Ascending aorta (tissue), 2 donors: Measurements from ENCODE around the gene NMNAT2. TPM values are rescaled to one million over a fixed set of nuclear protein-coding genes. Genes with fewer than 3 reads are reported as not detected.

Experiments used
- DNase-seq, 2 donors: peaks; one replicate each; pipeline ENCODE4 v3.0.0-alpha.2; 2019; ENCODE audit warnings: low spot score in 2 of 2
- H3K27ac ChIP-seq, 2 donors: fragments of 200-600 bp; sonication (generic); one replicate each; pipeline ENCODE4 v1.5.1; 2016 to 2017; ENCODE audit warnings: mild to moderate bottlenecking in 1 of 2
- H3K27me3 ChIP-seq: fragments of 200-600 bp; sonication (generic); one replicate; pipeline ENCODE4 v1.5.1; 2017
- H3K36me3 ChIP-seq, 2 donors: fragments of 200-600 bp; sonication (generic); one replicate each; pipeline ENCODE4 v1.5.1; 2016
- H3K4me1 ChIP-seq, 2 donors: fragments of 200-600 bp; sonication (generic); one replicate each; pipeline ENCODE4 v1.5.1; 2016 to 2017; ENCODE audit warnings: mild to moderate bottlenecking in 1 of 2
- H3K4me3 ChIP-seq, 2 donors: fragments of 200-600 bp; sonication (generic); one replicate each; pipeline ENCODE4 v1.5.1; 2016 to 2017; ENCODE audit warnings: mild to moderate bottlenecking in 1 of 2
- H3K9me3 ChIP-seq, 2 donors: fragments of 200-600 bp; sonication (generic); one replicate each; pipeline ENCODE4 v1.5.1; 2016
- intact Hi-C: fragments of 100-400 bp; cut with DNase I; formaldehyde crosslinking; loops from one replicate; pipeline ENCODE4 v1.15.1; 2023
- total RNA-seq: library from RNA; depleted of rRNA; stranded (reverse); fragments of >200 nt; gene quantifications from one replicate; pipeline ENCODE4 v1.1.0, GENCODE V29; 2016
- TF ChIP-seq, protein P1 (sequence below), 3 experiments: fragments of 200-600 bp in 2 of 3; fragments of 450-650 bp in 1 of 3; sonication (generic) in 2 of 3; IDR thresholded peaks; one replicate each; pipeline ENCODE4 v1.5.1; 2016 to 2019; ENCODE audit warnings: antibody characterized with exemption in 3 of 3, mild to moderate bottlenecking in 1 of 3, moderate library complexity in 1 of 3

Gene NMNAT2
- total RNA-seq, 1 donor from 2014 or later: 0.53 TPM

DNA sequence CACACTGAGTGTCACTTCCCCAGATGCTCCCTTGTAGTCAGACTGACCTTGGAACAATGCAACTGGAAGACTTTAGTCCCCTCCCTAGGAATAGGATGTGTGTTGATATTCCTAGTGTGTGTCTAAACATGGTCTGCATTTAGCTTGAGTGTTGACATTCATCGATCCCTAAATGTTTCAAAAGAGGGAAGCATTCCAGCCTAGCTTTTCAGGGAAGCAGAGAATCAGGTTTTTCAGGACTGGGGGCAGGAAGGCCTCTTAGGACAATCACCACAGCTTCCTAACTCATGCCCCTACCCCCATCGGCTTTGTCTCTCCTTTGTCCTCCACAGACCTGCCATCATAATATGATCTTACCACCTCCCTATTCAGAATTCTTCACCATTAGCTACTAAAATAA, 43.4 kb downstream of the NMNAT2 start:
- TF ChIP-seq, protein P1, sequence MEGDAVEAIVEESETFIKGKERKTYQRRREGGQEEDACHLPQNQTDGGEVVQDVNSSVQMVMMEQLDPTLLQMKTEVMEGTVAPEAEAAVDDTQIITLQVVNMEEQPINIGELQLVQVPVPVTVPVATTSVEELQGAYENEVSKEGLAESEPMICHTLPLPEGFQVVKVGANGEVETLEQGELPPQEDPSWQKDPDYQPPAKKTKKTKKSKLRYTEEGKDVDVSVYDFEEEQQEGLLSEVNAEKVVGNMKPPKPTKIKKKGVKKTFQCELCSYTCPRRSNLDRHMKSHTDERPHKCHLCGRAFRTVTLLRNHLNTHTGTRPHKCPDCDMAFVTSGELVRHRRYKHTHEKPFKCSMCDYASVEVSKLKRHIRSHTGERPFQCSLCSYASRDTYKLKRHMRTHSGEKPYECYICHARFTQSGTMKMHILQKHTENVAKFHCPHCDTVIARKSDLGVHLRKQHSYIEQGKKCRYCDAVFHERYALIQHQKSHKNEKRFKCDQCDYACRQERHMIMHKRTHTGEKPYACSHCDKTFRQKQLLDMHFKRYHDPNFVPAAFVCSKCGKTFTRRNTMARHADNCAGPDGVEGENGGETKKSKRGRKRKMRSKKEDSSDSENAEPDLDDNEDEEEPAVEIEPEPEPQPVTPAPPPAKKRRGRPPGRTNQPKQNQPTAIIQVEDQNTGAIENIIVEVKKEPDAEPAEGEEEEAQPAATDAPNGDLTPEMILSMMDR (IDR thresholded peaks at IDR 0.05): no peak
- H3K4me1 ChIP-seq: no peaks in the 10 kb centered on the region
- no peaks in the 10 kb centered on the region for H3K36me3 ChIP-seq
- no peak for DNase-seq
- no peaks in the 10 kb centered on the region for H3K27me3 ChIP-seq
- no peak overlapping the region for H3K27ac ChIP-seq
- intact Hi-C loops: loop anchor here (10.0 kb wide), 1 partner anchor 70 kb away; no protein-coding TSS in a partner anchor
- no peak overlapping the region for H3K4me3 ChIP-seq
- H3K9me3 ChIP-seq: peaks cover 0 to 5% of the 10 kb centered on the region in 2 donors

DNA sequence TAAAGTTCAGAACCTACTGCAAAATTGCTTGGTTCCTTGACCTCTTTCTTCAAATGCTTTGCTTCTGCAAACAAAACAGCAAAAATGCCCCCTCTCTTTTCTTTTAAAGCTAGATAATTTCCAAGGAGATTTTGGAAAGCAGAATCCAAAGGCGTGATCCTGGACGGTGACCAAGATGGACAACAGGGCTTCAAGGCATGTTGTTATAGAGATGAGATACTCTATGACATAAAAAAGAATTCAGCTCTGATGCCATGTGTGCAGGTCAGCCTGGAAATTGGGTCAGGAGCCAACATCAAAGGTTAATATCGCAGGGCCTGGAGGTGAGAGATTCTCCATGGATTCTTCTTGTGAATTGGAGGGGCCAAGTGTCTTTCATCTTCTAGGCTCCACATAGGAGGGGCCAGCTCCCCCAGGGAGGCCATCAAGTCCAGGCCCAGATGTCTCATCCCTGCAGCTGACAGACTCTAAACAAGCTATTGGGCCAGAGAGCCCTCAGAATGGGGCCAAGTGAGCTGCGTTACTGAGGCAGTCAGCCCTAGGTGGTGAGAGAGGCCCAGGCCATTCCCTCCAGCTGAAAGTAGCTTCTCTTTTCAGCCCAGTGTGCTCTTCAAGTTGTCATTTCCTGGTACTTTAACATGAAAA, 45.5 kb downstream of the NMNAT2 start:
- no peak overlapping the region for H3K27ac ChIP-seq
- H3K9me3 ChIP-seq: no peaks in the 10 kb centered on the region
- intact Hi-C loops: loop anchor here (10.0 kb wide), 1 partner anchor 72 kb away; no protein-coding TSS in a partner anchor

DNA sequence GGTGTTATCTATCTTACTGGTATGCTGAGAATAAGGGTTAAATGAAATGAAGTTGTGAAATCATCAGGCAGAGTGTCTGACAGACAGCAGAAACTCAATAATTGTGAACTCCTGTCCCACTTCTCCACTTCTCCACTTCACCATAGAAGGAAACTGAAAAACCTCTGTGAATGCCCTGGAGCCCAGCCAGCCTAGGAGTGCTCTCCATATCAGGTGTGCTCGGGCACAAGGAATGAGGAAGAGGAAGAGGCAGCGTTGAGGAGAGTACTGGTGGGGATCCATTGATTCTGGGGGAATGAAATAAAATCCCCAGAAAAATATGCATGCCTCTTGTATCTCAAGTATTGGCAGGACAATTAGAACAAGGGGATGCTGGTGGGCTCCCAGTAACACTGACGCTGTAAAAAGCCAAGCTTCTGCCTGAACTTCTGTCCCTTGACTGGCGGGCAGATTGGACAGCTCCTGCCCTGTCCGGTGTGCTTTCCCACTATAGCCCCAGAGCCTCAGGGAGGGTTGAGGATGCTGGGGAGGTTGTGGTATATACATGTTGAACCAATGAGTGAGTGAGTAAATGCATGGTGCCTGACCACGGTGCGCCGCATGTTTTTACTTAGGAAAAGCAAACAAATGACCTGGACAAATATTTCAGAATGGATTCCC, 47.7 kb downstream of the NMNAT2 start:
- intact Hi-C loops: loop anchor here (10.0 kb wide), 1 partner anchor 74 kb away; no protein-coding TSS in a partner anchor
- H3K4me3 ChIP-seq: no peak overlapping the region
- no peaks in the 10 kb centered on the region for H3K9me3 ChIP-seq
- no peak for DNase-seq
- H3K27me3 ChIP-seq: no peaks in the 10 kb centered on the region
- TF ChIP-seq, protein P1 (IDR thresholded peaks at IDR 0.05): no peak
- H3K4me1 ChIP-seq: no peaks in the 10 kb centered on the region
- no peaks in the 10 kb centered on the region for H3K36me3 ChIP-seq
- H3K27ac ChIP-seq: no peak overlapping the region

More for the DNA sequence above, 45.5 kb downstream of the NMNAT2 start:
- DNase-seq: no peak
- Histone ChIP-seq H3K4me1 (no peaks in the 10 kb centered on the region), H3K27me3 (no peaks in the 10 kb centered on the region), H3K36me3 (no peaks in the 10 kb centered on the region), H3K4me3 (no peak overlapping the region)
- TF ChIP-seq, protein P1 (IDR thresholded peaks at IDR 0.05): no peak

DNA sequence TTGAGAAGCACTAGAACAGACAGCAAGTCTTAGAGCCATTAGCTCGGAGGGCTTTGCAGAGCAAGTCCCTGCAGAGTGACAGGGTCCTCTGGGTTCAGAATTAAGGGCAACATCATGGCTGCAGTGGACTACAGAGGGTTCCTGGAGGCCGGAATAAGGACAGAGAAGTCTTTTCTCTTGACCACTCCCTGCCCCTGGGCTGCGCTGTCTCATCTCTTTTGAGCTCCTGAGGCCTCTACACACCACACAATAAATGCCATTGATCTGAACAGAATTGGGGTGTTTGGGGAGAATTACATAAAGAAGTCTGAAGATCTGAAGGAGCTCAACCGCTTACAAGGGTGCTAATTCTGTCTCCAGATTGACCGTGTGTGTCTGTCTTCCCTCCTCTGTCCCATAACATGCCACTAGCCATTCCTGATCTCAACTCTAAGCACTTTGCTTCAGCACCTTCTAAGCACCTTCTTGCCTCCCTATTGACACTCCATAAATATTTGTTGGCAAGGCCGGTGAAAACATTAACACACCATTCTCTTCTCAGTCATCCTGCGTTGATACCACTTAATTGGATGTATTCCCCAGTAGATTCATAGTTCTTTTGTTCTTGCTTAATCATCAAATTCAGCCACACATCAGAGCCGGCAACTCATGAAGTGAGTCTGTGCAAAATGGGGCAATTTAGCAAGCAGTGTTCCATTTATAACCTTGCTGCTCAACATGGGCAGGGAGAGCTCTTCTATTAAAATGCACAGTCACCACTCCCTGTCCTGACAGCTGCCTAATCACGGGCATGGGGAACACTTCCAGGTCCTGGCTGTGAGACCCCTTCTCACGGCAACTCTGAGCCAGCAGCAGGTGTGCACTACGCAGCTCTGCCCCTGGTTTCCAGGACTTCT, 49.7 kb downstream of the NMNAT2 start:
- Histone ChIP-seq H3K27ac (no peak overlapping the region), H3K4me1 (no peaks in the 10 kb centered on the region)

DNA sequence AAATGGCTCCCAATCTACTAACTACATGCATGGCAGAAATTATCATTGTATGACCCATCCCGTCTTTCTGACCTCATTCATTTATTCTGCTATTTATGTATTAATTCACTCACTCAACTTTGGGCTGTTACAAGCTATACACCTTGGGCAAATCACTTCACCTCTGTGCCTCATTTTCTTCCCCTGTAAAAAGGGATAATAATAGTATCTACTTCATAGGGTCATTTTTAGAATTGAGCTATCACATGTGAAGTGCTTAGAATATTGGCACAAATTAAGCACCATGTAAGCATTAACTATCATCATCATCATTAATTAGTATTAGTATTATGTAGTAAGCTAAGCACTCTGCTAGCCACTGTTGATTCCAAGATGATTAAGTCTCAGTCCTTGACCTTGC, 52.1 kb downstream of the NMNAT2 start:
- TF ChIP-seq, protein P1 (IDR thresholded peaks at IDR 0.05): no peak
- no peaks in the 10 kb centered on the region for H3K9me3 ChIP-seq
- no peak overlapping the region for H3K27ac ChIP-seq
- no peaks in the 10 kb centered on the region for H3K27me3 ChIP-seq
- H3K4me1 ChIP-seq: no peaks in the 10 kb centered on the region
- DNase-seq: no peak
- intact Hi-C loops: no loop called here
- H3K4me3 ChIP-seq: no peak overlapping the region
- H3K36me3 ChIP-seq: no peaks in the 10 kb centered on the region

More for the DNA sequence above, 49.7 kb downstream of the NMNAT2 start:
- no peak for DNase-seq
- intact Hi-C loops: no loop called here
- H3K4me3 ChIP-seq: no peak overlapping the region
- no peaks in the 10 kb centered on the region for H3K27me3 ChIP-seq
- TF ChIP-seq, protein P1 (IDR thresholded peaks at IDR 0.05): no peak
- no peaks in the 10 kb centered on the region for H3K9me3 ChIP-seq
- H3K36me3 ChIP-seq: no peaks in the 10 kb centered on the region
